ENCODE results near the gene MORC3.
"Not testable (repeated sequence)": the region's sequence is repeated elsewhere in the genome, so short reads cannot be mapped to it uniquely, and the experiment has no call there.

The MORC3 gene

DNA sequence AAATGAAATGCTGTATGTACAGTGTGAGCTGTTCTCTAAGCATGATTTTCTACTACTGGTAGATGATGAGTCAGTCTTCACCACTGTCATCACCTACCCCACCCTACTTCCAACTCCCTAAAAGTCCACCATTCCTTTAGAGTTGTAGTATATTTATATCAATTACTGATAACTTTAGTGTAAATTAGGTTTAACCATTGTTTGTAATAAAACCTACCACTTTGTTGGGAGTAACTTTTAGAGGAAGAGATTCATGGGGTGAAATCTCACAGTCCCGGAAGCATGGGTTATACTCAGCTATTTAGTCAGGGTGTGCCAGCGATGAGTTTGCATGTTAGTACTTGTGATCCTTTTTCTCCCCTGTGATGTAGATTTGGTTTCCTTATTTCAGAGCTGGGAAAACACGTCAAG is 17.1 kb downstream of the MORC3 start:
- no peak overlapping the region for H3K9ac ChIP-seq (ENCODE audit: low read depth, low read length)
- H3K27me3 ChIP-seq (ENCODE audit: insufficient read depth, low read length, poor library complexity) = no peaks in the 10 kb centered on the region
- peaks cover 26% of the 10 kb centered on the region for H3K79me2 ChIP-seq (ENCODE audit: insufficient read depth, low read length)
- no peak overlapping the region for H3K27ac ChIP-seq (ENCODE audit: low read length)
- H3K9me3 ChIP-seq (ENCODE audit: insufficient read depth, low read length, severe bottlenecking) = no peaks in the 10 kb centered on the region
- DNase-seq (no peak), ATAC-seq (ENCODE audit: insufficient read depth, low read depth) (no peak)
- no peak overlapping the region for H3K4me3 ChIP-seq (ENCODE audit: low read depth in 1 of 2, low read length in 2 of 2)
- H2AFZ ChIP-seq (ENCODE audit: low read depth, low read length) = no peak overlapping the region
- no peak overlapping the region for H3K4me2 ChIP-seq (ENCODE audit: insufficient read depth, low read length)
- no peaks in the 10 kb centered on the region for H3K4me1 ChIP-seq (ENCODE audit: insufficient read depth, low read length)
- no peaks in the 10 kb centered on the region; the same call in 1 of the 2 replicates for H4K20me1 ChIP-seq (ENCODE audit: insufficient read depth, low read length)
- H3K36me3 ChIP-seq (ENCODE audit: insufficient read depth, low read length) = peaks cover 61% of the 10 kb centered on the region
- TF ChIP-seq CTCF (IDR thresholded peaks at IDR 0.05; ENCODE audit: borderline replicate concordance, extremely low read depth, low read length, poor library complexity, severe bottlenecking) = no peak
- no peak for TF ChIP-seq EZH2 (IDR thresholded peaks at IDR 0.05; ENCODE audit: borderline replicate concordance, low read depth, low read length, severe bottlenecking)

DNA sequence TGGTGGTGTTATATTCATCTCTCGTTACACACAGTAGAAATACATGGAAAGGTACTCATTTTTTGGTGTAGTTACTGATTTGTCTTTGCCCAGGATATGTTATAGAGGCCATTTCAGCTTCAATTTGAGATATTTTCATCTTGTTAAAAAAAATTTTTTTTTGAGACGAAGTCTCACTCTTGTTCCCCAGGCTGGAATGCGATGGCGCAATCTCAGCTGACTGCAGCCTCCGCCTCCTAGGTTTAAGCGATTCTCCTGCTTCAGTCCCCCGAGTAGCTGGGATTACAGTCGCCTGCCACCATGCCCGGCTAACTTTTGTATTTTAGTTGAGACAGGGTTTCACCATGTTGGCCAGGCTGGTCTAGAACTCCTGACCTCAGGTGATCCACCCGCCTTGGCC is 19.0 kb downstream of the MORC3 start:
- Histone ChIP-seq H3K4me3 (ENCODE audit: low read depth in 1 of 2, low read length in 2 of 2) (no peak overlapping the region), H3K36me3 (ENCODE audit: insufficient read depth, low read length) (peaks cover 76% of the 10 kb centered on the region), H2AFZ (ENCODE audit: low read depth, low read length) (no peak overlapping the region), H3K9ac (ENCODE audit: low read depth, low read length) (no peak overlapping the region), H3K9me3 (ENCODE audit: insufficient read depth, low read length, severe bottlenecking) (no peaks in the 10 kb centered on the region), H3K27me3 (ENCODE audit: insufficient read depth, low read length, poor library complexity) (no peaks in the 10 kb centered on the region), H3K79me2 (ENCODE audit: insufficient read depth, low read length) (peaks cover 12% of the 10 kb centered on the region), H3K27ac (ENCODE audit: low read length) (no peak overlapping the region), H4K20me1 (ENCODE audit: insufficient read depth, low read length) (no peaks in the 10 kb centered on the region; the same call in 1 of the 2 replicates), H3K4me2 (ENCODE audit: insufficient read depth, low read length) (no peak overlapping the region), H3K4me1 (ENCODE audit: insufficient read depth, low read length) (no peaks in the 10 kb centered on the region)
- ATAC-seq (ENCODE audit: insufficient read depth, low read depth) = no peak
- no peak for DNase-seq
- TF ChIP-seq CTCF (IDR thresholded peaks at IDR 0.05; ENCODE audit: borderline replicate concordance, extremely low read depth, low read length, poor library complexity, severe bottlenecking) = no peak

DNA sequence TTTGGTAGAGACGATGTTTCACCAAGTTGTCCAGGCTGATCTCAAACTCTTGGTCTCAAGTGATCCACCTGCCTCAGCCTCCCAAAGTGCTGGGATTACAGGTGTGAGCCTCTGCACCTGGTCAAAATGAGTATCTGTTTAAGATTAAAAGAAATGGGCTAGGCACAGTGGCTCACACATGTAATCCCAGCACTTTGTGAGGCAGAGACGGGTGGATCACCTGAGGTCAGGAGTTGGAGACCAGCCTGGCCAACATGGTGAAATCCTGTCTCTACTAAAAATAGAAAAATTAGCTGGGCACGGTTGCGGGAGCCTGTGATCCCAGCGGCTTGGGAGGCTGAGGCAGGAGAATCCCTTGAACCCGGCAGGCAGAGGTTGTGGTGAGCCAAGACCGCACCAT is 22.6 kb downstream of the MORC3 start:
- H3K27me3 ChIP-seq (ENCODE audit: insufficient read depth, low read length, poor library complexity); H3K9ac ChIP-seq (ENCODE audit: low read depth, low read length); DNase-seq; ATAC-seq (ENCODE audit: insufficient read depth, low read depth); H3K79me2 ChIP-seq (ENCODE audit: insufficient read depth, low read length); H3K4me1 ChIP-seq (ENCODE audit: insufficient read depth, low read length); H3K4me2 ChIP-seq (ENCODE audit: insufficient read depth, low read length); H3K27ac ChIP-seq (ENCODE audit: low read length); H4K20me1 ChIP-seq (ENCODE audit: insufficient read depth, low read length); H2AFZ ChIP-seq (ENCODE audit: low read depth, low read length); H3K9me3 ChIP-seq (ENCODE audit: insufficient read depth, low read length, severe bottlenecking); H3K4me3 ChIP-seq (ENCODE audit: low read depth in 1 of 2, low read length in 2 of 2): not testable (repeated sequence)
- peaks cover 87% of the 10 kb centered on the region for H3K36me3 ChIP-seq (ENCODE audit: insufficient read depth, low read length)

DNA sequence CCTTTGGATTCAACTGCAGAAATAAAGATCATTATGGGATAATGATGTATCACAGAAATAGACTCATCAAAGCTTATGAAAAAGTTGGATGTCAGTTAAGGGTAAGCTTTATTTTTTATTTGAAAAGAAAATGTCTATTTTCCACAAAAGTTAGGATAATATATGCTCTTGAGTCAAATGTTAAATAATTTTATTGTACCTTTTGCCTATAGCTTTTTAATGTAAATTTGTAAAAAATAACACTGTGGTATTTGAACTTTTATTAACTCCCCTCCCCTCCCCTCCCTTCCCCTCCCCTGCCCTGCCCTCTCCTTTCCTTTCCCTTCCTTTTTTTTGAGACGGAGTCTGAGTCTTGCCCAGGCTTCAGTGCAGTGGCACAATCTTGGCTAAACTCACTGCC is 24.9 kb downstream of the MORC3 start:
- H2AFZ ChIP-seq (ENCODE audit: low read depth, low read length) = no peak overlapping the region
- no peaks in the 10 kb centered on the region for H4K20me1 ChIP-seq (ENCODE audit: insufficient read depth, low read length)
- H3K9me3 ChIP-seq (ENCODE audit: insufficient read depth, low read length, severe bottlenecking) = no peaks in the 10 kb centered on the region
- DNase-seq = no peak
- no peaks in the 10 kb centered on the region for H3K4me1 ChIP-seq (ENCODE audit: insufficient read depth, low read length)
- no peaks in the 10 kb centered on the region for H3K27me3 ChIP-seq (ENCODE audit: insufficient read depth, low read length, poor library complexity)
- ATAC-seq (ENCODE audit: insufficient read depth, low read depth) = no peak
- H3K4me2 ChIP-seq (ENCODE audit: insufficient read depth, low read length) = no peak overlapping the region
- H3K79me2 ChIP-seq (ENCODE audit: insufficient read depth, low read length) = no peaks in the 10 kb centered on the region
- no peak overlapping the region for H3K27ac ChIP-seq (ENCODE audit: low read length)
- no peak overlapping the region for H3K4me3 ChIP-seq (ENCODE audit: low read depth in 1 of 2, low read length in 2 of 2)
- no peak for TF ChIP-seq EZH2 (IDR thresholded peaks at IDR 0.05; ENCODE audit: borderline replicate concordance, low read depth, low read length, severe bottlenecking)
- no peak for TF ChIP-seq CTCF (IDR thresholded peaks at IDR 0.05; ENCODE audit: borderline replicate concordance, extremely low read depth, low read length, poor library complexity, severe bottlenecking)
- peaks cover 79% of the 10 kb centered on the region for H3K36me3 ChIP-seq (ENCODE audit: insufficient read depth, low read length)
- H3K9ac ChIP-seq (ENCODE audit: low read depth, low read length) = no peak overlapping the region
